Stimulated activated CD4-positive, alpha-beta T cell treated with anti-CD3 and anti-CD28 coated beads, Interleukin-12 subunit alpha, Interleukin-12 subunit beta, amount 100 ng/mL, for 48 hours (primary cell): ENCODE measurements around the gene EIF2AK3.
"Not testable (repeated sequence)": the region's sequence is repeated elsewhere in the genome, so short reads cannot be mapped to it uniquely, and the experiment has no call there.

Experiments
- DNase-seq, 3 donors: peaks; one replicate each; pipeline ENCODE4 v3.0.0-alpha.2; 2020; ENCODE audit warnings: low read depth in 2 of 3, low spot score in 1 of 3

Gene EIF2AK3

DNA sequence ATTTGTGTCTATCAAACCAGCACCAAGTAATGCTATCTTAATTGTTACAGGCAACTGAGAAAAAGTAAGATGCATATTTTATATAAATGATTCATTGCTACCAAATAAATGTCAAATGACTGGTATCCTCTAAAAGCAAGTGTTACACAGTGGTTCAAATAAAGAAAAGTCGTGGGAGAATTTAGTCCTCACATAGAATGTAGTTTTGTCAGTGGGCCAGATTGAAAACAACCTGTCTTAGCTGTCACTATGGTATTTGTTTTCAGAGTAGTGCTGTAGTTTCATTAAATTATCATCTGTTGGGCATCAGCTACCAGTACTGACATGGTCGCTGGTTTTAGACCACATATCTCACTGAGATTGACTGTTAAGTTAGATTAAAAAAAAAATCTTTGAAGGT is 10.2 kb upstream of the EIF2AK3 start:
- DNase-seq = no peak

DNA sequence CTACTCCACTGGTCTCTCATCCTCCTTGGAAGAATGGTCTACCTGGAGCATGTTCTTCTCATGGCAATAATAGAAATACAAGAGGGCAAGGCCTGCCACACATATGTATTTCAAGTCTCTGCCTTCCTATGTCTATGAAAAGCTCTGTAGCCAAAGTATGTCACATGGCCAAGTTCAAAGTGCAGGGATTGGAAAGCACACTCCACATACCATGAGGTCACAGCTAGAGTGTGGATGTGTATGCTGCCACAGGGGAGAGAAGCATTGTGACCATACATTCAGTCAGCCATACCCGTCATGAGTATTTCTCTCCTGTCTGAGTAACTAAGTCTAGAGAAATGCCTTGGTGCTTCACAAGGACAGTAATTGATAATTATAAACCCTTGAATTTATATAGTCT is 8.8 kb upstream of the EIF2AK3 start:
- DNase-seq = no peak

DNA sequence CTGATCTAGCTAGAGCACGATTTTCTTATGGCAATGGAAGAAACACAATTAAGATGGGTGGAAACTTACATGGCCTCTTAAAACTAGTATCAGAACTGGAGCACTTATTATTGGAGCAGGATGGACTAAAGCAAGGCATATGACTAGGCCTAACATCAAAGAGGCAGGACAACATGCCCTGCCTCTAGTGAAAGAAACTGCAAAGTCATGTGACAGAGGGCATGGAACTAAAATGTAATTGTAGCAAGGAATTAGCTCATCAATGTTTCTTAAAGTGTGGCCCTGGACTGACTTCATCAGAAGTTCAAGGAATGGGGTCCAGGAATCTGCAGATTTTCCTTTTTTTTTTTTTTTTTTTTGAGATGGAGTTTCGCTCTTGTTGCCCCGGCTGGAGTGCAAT is 5.3 kb upstream of the EIF2AK3 start:
- no peak for DNase-seq

DNA sequence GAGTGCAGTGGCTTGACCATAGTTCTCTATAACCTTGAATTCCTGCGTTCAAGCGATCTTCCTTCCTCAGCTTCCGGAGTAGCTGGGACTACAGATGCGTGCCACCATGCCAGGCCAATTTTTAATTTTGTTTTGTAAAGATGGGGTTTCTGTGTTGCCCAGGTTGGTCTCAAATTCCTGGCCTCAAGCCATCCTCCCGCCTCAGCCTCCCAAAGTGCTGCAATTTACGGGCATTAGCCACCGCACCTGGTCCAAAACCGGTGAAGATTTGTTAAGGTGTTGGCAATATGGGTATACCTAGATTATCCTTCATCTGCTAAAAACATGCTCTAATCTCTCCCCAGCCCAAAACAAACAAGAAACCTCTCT is 1.3 kb upstream of the EIF2AK3 start:
- DNase-seq = no peak

DNA sequence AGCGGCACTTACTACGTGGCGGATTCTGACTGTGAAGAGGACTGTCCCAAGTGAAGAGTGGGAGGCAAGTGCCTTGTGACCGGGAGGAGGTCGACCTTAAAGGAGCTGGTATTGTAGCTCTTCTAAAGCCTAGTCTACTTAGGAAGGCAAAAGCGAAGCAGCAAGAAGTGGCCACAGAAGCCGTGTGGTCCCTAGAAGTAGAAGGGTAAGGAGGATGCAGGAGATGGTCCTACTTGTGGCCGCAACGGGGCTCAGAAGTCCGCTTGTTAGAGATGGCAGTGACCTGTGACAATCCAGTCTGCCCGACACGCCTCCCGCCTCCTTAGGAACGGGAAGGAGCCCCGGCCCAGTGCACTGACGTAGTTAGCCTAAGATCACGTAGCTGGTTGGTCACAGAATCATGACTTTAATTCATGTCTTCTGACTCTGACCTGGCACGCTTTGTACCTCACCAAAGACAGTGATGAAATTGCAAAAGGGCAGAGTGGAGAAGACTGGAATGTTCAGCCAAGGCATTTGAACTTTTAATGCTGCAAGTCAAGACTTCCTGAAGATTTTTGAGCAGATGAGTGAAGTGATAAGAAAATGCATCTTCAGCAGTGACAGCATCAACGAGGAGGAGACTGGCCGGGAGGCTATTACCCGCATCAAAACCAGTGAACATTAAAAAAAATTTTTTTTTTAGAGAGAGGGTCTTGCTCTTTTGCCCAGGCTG is 749 bp upstream of the EIF2AK3 start:
- peak; percentile 72 to 83 (median 81) for DNase-seq

DNA sequence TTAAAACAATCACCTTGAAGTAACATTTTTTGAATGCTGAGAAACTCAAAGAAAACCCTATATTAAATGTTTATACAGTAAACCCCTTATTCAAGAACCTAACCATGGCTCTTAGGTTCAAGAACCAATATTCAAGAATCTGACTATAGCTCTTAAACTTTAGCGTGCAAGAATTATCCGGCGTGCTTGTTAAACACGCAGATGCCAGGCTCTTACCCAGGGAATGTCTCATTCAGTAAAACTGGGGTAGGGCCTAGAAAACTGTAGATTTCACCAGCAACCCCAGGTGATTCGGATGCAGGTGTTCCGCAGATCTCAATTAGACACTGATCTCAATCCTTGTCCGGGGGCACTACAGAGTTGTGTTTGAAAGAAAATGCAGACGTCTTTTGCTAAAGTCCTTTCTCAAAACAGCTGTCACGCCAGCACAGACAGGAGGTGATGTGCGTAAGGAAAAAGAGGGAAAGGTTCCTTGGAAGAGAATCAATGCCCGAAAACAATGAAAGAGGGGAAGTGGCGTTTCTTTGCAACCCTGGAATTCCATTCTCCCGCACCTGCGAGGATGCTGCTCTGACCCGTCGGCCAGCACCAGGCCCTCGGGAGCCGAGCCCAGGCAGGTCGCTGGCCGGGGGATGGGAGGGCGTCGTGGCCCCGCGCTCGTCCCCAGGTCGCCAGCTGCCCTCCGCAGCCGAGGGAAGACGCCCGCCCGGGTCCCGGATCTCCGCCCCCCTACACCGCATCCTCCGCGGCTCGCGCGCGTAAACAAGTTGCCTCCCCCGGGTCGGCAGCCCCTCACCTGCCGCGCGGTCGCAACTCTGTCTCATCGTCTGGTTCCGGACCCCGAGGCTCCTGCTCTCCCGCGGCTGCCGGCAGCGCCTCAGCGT is 851 bp downstream of the EIF2AK3 start:
- peak in 2 of 3 donors; percentile 14 to 32 for DNase-seq

DNA sequence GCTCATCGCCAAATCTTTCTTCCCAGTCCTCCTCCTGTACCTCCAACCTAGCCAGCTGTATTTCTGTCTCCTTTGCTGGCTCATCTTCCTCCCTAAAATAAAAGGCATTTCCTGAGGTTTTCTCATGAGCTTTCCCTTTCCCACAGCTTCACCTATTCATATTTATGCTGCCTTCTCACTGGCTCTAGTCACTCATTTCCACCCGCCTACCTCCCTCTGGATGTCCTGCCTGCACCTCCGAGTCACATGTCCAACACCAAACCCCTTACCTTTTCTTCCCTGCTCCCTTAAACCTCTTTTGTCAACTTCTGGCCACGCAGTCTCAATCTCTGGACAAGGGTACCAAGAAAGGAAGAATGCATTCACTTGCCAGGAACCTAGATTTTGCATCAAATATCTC is 2.8 kb downstream of the EIF2AK3 start:
- DNase-seq = no peak

DNA sequence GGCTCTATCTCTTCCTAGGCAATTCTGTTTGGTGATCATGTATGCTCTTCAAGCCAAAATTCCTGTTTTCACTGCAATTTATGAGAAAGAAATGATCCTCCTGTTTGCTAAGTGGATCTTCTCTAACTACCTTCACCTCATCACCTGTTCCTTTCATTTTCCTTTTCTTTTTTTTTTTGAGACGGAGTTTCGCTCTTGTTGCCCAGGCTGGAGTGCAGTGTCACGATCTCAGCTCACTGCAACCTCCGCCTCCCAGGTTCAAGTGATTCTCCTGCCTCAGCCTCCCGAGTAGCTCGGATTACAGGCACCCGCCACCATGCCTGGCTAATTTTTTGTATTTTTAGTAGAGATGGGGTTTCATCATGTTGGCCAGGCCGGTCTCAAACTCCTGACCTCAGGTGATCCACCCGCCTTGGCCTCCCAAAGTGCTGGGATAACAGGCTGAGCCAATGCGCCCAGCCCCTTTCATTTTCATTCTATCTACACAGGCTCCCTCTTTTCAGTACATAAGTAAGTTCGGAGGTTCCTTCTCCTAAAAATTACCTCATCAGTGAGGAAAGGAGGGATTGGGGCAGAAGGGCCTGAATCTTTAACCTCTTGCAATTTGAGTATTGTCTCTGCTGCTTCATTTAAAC is 3.3 kb downstream of the EIF2AK3 start:
- not testable (repeated sequence) for DNase-seq

DNA sequence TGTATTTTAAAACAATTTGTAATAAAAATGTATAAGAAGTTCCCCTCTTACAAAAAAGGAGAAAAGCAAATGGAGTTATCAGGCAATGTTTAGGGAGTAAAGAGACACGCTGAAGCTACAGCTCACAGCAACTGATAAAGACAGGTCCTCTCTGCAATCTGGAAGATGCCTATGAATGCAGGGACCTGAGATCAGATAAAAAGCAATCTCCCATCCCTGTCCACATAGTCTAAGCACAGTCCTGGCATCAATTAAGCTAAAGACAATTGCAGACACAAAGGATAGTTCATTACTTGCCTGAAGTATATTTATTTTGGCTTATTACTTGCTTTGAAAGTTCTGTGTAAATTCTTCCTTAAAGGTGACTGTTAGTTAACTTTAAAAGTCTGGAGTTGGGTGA is 5.0 kb downstream of the EIF2AK3 start:
- DNase-seq = no peak

DNA sequence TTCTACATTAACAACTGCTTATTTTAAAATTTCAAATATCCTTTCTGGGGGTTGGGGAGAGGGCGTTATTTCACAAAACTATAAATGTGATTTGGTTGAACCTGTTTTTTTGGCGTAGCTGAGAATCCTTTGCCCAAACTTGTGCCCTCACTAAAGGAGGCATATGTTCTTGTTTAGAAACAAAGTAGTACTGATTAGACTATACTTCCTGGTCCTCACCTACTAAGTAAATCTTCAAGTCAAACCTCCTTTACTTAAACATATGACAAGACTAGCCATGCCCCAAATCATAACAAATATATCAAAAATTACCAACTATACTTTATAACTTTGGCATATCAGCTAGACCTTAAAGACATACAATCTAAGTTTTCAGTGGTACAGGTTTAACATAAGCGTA is 5.8 kb downstream of the EIF2AK3 start:
- DNase-seq = no peak

DNA sequence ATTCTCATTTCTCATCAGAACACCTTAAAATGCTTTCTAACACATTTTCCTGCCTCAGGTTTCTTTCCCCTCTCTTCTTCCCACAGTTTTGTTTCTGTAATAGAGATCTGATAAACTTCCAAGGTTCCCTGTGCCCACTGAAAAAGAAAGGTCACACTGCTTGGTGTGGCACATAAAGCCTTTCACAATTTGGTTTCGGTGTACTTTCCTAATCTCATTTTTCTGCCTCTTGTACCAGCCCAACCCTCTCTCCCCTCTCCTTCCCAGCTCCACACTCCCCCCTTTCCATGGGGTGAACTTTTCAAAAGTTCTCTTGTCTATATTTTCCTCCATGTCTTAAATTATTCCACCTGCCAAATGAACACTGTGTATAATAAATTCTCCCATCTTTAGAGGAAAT is 7.2 kb downstream of the EIF2AK3 start:
- DNase-seq = no peak

DNA sequence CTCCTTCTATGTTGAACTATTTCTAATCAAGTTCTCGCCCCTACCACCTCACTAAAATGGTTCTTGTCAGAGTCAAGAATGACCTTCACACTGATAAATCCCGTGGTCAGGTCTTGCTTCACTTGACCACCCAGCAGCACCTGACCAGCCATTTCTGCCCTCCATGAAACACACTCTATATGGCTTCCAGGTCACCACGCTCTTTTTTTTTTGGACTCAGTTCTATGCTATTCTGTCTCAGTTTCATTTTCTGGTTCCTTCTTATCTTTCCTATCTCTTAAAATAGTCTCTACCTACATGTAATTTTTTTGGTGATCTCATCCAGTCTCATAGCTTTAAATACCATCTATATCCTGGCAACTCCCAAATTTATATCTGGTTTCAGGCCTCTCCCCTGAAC is 11.4 kb downstream of the EIF2AK3 start:
- DNase-seq = no peak

DNA sequence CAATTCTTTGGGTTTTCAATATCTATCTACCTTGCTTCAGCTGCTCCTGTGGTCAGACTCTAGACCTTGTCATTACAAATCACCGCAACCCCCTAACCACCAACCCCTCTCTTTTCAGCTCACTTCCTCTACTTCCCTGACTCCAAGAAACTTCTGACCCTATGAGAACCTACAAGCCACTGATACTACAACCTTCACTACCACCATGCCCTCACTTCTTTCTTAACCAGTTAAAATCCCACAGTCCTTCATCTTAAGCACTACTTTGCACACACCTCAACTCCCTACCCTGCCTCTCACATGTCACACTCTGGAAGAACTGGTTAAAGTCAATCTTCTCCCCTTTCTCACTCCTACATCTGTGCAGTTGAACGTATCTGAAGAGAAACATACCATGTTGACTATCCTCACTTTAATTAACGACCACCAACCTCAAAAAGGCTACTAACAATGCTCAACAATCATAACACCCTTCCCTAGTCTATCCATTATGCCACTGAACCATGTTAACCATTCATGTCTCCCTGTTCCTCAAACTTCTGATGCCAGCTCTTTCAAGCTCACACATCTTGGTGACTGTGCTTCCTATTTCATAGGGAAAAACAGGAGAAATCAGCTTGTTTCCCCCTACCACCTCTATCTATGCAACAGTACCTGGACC is 12.6 kb downstream of the EIF2AK3 start:
- DNase-seq = no peak

DNA sequence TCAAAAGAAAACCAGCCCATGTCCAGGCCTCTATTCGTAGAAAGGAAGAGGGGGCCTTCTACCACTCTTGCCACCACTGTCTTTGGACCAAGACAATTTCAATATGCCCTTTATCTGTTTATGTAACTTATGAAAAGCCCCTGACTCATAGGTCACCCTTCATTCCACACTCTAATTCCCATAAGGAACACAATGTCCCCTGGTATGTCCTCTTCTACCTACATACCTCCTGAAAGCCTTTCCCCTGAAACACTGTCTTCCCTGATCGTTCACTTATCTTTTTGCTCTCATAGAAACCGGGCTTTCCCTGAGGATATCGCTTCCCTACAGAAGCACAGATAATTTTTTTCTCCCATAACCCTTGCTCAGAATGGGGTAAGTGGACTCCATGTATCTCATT is 13.3 kb downstream of the EIF2AK3 start:
- no peak for DNase-seq

DNA sequence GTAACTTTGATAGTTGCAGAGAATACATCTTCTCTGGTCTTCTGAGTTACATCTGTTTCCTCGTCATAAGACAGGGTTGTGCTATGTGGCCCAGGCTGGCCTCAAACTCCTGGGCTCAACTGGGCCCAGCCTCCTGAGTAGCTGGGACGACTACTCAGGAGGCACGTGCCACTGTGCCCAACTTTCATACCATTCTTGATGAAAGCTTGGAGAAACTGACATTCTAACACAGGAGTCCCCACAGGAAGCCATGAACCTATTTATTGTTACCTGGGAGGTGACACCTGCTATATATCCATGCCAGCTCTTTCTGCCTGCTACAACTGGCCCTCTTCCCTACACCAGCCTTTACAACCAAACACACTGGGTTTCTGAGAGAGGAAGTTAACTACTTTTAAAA is 19.1 kb downstream of the EIF2AK3 start:
- no peak for DNase-seq

DNA sequence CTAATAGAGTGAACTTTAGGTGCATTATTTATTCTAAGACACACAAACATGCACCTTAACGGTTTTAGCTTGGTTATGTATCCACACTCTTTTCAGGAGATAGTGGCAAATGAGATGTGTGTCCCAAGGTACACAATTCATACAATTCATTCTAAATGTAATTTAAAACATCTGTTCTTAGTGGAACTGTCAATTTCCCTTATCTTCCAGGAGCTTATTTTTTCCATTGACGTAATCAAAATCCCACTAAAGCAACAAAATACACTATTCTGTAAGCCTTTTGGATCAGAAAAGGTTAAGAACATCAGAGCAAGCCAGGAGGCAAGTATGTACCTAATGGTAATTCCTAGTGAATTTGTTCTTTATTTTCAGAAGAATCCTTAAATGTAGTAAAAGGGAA is 19.8 kb downstream of the EIF2AK3 start:
- DNase-seq = no peak

DNA sequence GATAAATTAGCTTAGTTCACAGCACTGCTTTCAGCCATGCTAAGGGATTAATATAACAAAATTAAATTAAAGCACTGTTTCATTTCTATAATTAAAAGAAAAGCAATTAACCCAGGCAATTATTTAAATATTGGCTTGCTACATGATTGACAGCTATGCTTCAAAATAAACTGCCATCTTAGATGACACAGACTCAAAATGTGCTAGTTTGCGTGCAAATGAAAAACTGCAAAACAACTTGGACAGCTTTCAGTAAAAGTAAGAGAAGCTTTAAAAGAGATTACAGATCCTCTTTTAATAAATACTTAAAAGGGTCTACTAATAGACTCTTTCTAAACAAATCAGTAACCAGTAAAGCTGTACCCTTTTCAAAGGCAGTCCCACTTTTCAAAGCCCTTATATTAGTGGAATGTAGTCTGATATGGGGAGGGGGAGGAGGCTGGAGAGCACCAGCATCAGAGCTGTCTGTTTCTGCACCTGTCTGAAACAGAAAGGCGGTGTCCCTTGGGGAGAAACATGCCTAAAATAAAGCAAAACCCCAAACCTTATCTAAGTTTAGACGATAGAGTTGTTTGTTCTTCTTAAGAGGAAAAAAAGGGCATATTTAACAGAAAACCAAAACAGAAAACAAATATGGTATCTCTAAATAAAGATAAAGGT is 20.8 kb downstream of the EIF2AK3 start:
- no peak for DNase-seq

DNA sequence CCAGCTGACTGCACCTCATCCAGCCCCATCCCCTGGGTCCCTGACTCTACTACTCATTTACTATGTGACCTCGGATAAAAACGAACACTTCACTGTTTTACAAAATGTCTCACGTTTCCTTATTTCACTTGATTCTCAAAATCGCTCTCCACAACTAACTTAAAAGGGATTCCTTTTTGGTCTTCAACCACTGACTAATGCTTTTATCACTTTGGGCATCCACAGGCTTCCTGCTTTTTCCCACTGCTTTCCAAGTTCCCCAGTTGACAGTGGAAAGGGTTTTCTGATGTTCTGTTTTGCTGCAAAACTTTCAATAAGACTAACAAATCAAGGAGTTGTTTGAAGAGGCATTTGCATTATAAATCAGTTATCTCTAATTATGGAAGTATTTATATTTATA is 24.1 kb downstream of the EIF2AK3 start:
- DNase-seq = no peak

DNA sequence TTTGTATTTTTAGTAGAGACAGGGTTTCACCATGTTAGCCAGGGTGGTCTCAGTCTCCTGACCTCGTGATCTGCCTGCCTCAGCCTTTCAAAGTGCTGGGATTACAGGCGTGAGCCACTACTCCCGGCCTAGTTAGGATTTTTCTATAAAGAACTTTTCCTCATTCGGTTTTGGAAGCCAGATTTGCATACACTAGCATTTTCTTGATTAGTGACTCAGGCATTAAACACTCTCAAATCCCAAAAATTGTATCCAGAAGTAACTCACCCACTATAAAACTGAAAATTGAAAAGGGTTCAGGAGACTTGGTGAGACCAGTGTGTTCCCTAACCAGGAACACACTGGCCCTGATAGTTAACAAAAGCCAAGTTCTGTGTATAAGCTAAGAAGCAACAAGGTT is 25.2 kb downstream of the EIF2AK3 start:
- no peak for DNase-seq

DNA sequence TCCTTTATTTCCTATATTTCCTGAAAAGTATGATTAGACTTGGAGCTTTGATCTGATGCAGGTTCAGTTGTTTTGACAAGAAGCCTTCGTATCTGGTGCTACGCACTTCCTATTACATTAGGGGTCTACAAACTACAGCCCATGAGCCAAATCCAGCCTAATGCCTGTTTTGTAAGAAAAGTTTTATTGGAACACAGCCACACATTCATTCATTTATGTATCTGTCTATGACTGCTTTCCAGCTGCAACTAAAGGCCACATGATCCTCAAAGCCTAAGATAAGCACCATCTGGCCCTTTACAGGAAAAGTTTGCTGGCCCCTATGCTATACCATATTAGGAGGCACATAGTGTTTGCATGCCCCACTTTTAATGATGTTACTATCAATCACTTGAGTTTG is 26.0 kb downstream of the EIF2AK3 start:
- DNase-seq = no peak

DNA sequence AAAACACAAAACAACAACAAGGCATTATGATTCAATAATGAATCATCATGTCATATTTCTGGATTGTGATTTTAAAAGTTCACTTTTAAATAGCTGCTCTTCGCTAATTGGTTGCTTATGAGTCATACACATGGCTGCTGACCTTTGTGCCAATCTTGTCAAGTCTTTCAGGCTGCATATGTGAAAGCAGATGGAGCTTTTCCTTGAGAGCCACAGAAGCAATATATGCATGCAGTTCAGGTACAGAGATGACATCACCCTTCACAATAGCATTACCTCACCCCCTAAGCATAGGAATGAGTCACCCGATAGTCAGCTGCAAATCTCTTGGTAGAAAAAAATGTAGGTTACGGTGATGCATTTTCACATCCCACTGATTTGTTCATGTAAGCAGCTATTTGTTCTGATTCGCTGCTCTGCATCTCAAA is 27.2 kb downstream of the EIF2AK3 start:
- DNase-seq = peak; percentile 13 to 44 (median 20)
